Urinary bladder (tissue), 4 donors: ENCODE measurements around the gene TACO1. TPM values are rescaled to one million over a fixed set of nuclear protein-coding genes. Genes with fewer than 3 reads are reported as not detected.

Experiments
- DNase-seq: peaks from one replicate; pipeline ENCODE4 v3.0.0-alpha.2; 2015; ENCODE audit errors: extremely low spot score
- H3K27ac ChIP-seq: one replicate; pipeline ENCODE4 v1.5.1; 2013; ENCODE audit warnings: low read depth, mild to moderate bottlenecking, moderate library complexity
- H3K36me3 ChIP-seq: one replicate; pipeline ENCODE4 v1.6.1; 2013; ENCODE audit warnings: mild to moderate bottlenecking, moderate library complexity; ENCODE audit not compliant: insufficient read depth
- H3K4me1 ChIP-seq: one replicate; pipeline ENCODE4 v1.6.1; 2013; ENCODE audit warnings: mild to moderate bottlenecking, moderate library complexity; ENCODE audit not compliant: insufficient read depth
- H3K4me3 ChIP-seq: one replicate; pipeline ENCODE4 v1.5.1; 2013; ENCODE audit warnings: low read depth, low read length
- WGBS: extraction: QIAGEN DNeasy Blood & Tissue Kit; methylation state at CpG from one replicate; pipeline ENCODE4 v1.1.7; 2013; 5-methylcytosine and 5-hydroxymethylcytosine counted together
- polyA plus RNA-seq: library from polyadenylated mRNA; stranded (reverse); fragments of 200-250 nt; gene quantifications from one replicate; pipeline ENCODE4 v1.2.3, GENCODE V29; 2013
- total RNA-seq: library from RNA; depleted of rRNA; stranded (reverse); fragments of >200 nt; gene quantifications from one replicate; pipeline ENCODE4 v1.2.3, GENCODE V29; 2014
- donor health status: healthy with polysubstance abuse.
- donor health status: healthy.

Gene TACO1
- total and polyA plus RNA-seq, 2 donors = 6.7 to 18.0 TPM

- Histone ChIP-seq H3K4me3 (no peak overlapping the region), H3K36me3 (peaks cover 2% of the 10 kb centered on the region), H3K27ac (no peak overlapping the region), H3K4me1 (no peaks in the 10 kb centered on the region)
- WGBS = 74% methylated on average over 2 of the region's 2 CpGs
- no peak for DNase-seq
These were observed 34.6 kb downstream of the TACO1 start for GRCh38 chr17:63635290-63635689.

- H3K27ac ChIP-seq = no peak overlapping the region
- 80% methylated on average over 2 of the region's 2 CpGs for WGBS
- H3K4me1 ChIP-seq = no peaks in the 10 kb centered on the region
- H3K4me3 ChIP-seq = no peak overlapping the region
- no peak for DNase-seq
- H3K36me3 ChIP-seq = peaks cover 2% of the 10 kb centered on the region
These were observed 35.1 kb downstream of the TACO1 start for GRCh38 chr17:63635787-63636186.

GRCh38 chr17:63639125-63639524 is 38.4 kb downstream of the TACO1 start:
- peaks cover 2% of the 10 kb centered on the region for H3K36me3 ChIP-seq
- 41% methylated on average over 1 of the region's 1 CpG for WGBS

GRCh38 chr17:63640038-63640437 is 39.3 kb downstream of the TACO1 start:
- 83% methylated on average over 4 of the region's 4 CpGs for WGBS
- H3K4me1 ChIP-seq = no peaks in the 10 kb centered on the region
- no peaks in the 10 kb centered on the region for H3K36me3 ChIP-seq
- DNase-seq = no peak
- no peak overlapping the region for H3K27ac ChIP-seq
- H3K4me3 ChIP-seq = no peak overlapping the region

More at GRCh38 chr17:63639125-63639524, 38.4 kb downstream of the TACO1 start:
- H3K4me1 ChIP-seq = no peaks in the 10 kb centered on the region
- DNase-seq = no peak
- H3K27ac ChIP-seq = no peak overlapping the region
- H3K4me3 ChIP-seq = no peak overlapping the region

- H3K4me3 ChIP-seq = no peak overlapping the region
- H3K36me3 ChIP-seq = no peaks in the 10 kb centered on the region
- no peaks in the 10 kb centered on the region for H3K4me1 ChIP-seq
- no peak overlapping the region for H3K27ac ChIP-seq
- WGBS = 87% methylated on average over 4 of the region's 4 CpGs
- no peak for DNase-seq
These were observed 41.2 kb downstream of the TACO1 start for GRCh38 chr17:63641692-63642448.

GRCh38 chr17:63644846-63645245 is 44.2 kb downstream of the TACO1 start:
- H3K4me1 ChIP-seq = no peaks in the 10 kb centered on the region
- H3K36me3 ChIP-seq = no peaks in the 10 kb centered on the region
- no peak for DNase-seq
- no peak overlapping the region for H3K4me3 ChIP-seq
- WGBS = 95% methylated on average over 7 of the region's 7 CpGs
- H3K27ac ChIP-seq = no peak overlapping the region

- no peak overlapping the region for H3K4me3 ChIP-seq
- no peak for DNase-seq
- no peak overlapping the region for H3K27ac ChIP-seq
- no peaks in the 10 kb centered on the region for H3K4me1 ChIP-seq
- WGBS = 95% methylated on average over 5 of the region's 5 CpGs
- H3K36me3 ChIP-seq = peaks cover 1% of the 10 kb centered on the region
These were observed 45.2 kb downstream of the TACO1 start for GRCh38 chr17:63645775-63646487.

- 94% methylated on average over 1 of the region's 1 CpG for WGBS
- H3K4me3 ChIP-seq = no peak overlapping the region
- peaks cover 1% of the 10 kb centered on the region for H3K36me3 ChIP-seq
- DNase-seq = no peak
- no peak overlapping the region for H3K27ac ChIP-seq
- H3K4me1 ChIP-seq = no peaks in the 10 kb centered on the region
These were observed 45.8 kb downstream of the TACO1 start for GRCh38 chr17:63646488-63646806.

GRCh38 chr17:63647065-63647725 is 46.5 kb downstream of the TACO1 start:
- DNase-seq = no peak

GRCh38 chr17:63647936-63648335 is 47.2 kb downstream of the TACO1 start:
- Histone ChIP-seq H3K36me3 (peaks cover 3% of the 10 kb centered on the region), H3K27ac (no peak overlapping the region), H3K4me3 (no peak overlapping the region), H3K4me1 (no peaks in the 10 kb centered on the region)
- DNase-seq = no peak

More at GRCh38 chr17:63647065-63647725, 46.5 kb downstream of the TACO1 start:
- Histone ChIP-seq H3K4me1 (no peaks in the 10 kb centered on the region), H3K27ac (no peak overlapping the region), H3K36me3 (peaks cover 1% of the 10 kb centered on the region), H3K4me3 (no peak overlapping the region)
- 58% methylated on average over 4 of the region's 4 CpGs for WGBS

GRCh38 chr17:63649813-63650212 is 49.1 kb downstream of the TACO1 start:
- H3K4me3 ChIP-seq = no peak overlapping the region
- no peaks in the 10 kb centered on the region for H3K4me1 ChIP-seq
- WGBS = 94% methylated on average over 1 of the region's 1 CpG
- DNase-seq = no peak
- peaks cover 4% of the 10 kb centered on the region for H3K36me3 ChIP-seq
- no peak overlapping the region for H3K27ac ChIP-seq

GRCh38 chr17:63652106-63652505 is 51.4 kb downstream of the TACO1 start:
- 82% methylated on average over 3 of the region's 3 CpGs for WGBS
- Histone ChIP-seq H3K27ac (no peak overlapping the region), H3K4me3 (no peak overlapping the region), H3K36me3 (peaks cover 4% of the 10 kb centered on the region), H3K4me1 (no peaks in the 10 kb centered on the region)
- DNase-seq = no peak

GRCh38 chr17:63653050-63653449 is 52.4 kb downstream of the TACO1 start:
- 18% methylated on average over 2 of the region's 2 CpGs for WGBS
- Histone ChIP-seq H3K27ac (no peak overlapping the region), H3K4me1 (no peaks in the 10 kb centered on the region), H3K36me3 (peaks cover 8% of the 10 kb centered on the region), H3K4me3 (no peak overlapping the region)
- no peak for DNase-seq

- no peak overlapping the region for H3K4me3 ChIP-seq
- WGBS = 90% methylated on average over 3 of the region's 3 CpGs
- no peaks in the 10 kb centered on the region for H3K4me1 ChIP-seq
- H3K27ac ChIP-seq = no peak overlapping the region
- peaks cover 9% of the 10 kb centered on the region for H3K36me3 ChIP-seq
- no peak for DNase-seq
These were observed 57.1 kb downstream of the TACO1 start for GRCh38 chr17:63657786-63658185.
